Glomerular endothelial cell (primary cell): ENCODE measurements around the gene ICAM3. TPM values are rescaled to one million over a fixed set of nuclear protein-coding genes. Genes with fewer than 3 reads are reported as not detected.

ENCODE experiments used
- DNase-seq: peaks from one replicate; pipeline ENCODE4 v3.0.0-alpha.2; 2011; ENCODE audit warnings: low read depth, low spot score; ENCODE audit errors: extremely low read depth
- total RNA-seq: library from RNA; depleted of rRNA; stranded (reverse); fragments of >200 nt; gene quantifications from 2 replicates; pipeline ENCODE4 v1.2.3, GENCODE V29; 2015

The ICAM3 gene
- total RNA-seq, 1 donor from 2014 or later = 9.3 TPM

- no peak for DNase-seq
Observed at GRCh38 chr19:10321417-10321797, 18.0 kb downstream of the ICAM3 start.

DNA sequence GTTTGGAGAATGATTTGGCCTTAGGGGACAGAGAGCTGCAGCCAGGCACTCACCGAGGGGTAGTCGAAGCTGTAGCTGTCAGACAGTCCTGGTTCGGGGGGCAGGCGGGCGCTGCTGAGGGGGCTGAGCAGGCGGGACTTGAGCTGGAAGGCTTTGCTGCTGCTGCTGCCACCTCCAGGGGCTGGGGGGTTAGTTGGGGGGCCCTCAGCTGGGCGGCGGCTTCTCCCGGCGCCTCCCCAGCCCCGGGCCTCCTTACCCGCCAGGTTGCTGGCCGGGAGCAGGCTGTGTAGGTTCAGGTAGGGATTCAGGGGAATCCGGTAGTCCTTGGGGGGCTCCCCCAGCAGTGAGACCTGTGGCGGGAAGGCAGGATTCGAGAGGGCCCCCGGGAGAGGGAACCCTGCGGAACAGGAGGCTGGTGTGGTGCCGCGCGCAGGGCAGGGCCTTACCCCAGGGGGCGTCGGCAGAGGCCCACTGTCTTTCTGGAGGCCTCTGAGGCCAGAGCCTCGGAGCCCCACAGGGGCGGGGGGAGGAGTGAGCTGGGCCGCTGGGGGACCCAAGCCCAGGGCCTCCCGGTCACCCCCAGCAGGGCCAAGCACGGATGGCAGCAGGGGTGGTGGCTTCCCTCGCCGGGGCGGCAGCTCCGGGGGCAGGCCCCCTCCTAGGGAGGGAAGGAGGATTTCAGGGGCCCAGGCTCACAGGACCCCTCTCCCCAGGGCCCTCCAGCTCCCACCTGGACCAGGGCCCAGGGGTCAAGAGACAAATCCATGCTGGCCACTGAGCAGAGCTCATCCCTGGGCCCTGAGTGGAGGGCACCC is 18.6 kb downstream of the ICAM3 start:
- no peak for DNase-seq

- DNase-seq = no peak
Observed at GRCh38 chr19:10318807-10319682, 20.4 kb downstream of the ICAM3 start.

- no peak for DNase-seq
Observed at GRCh38 chr19:10317857-10318462, 21.5 kb downstream of the ICAM3 start.

GRCh38 chr19:10317045-10317856 is 22.2 kb downstream of the ICAM3 start:
- no peak for DNase-seq

DNA sequence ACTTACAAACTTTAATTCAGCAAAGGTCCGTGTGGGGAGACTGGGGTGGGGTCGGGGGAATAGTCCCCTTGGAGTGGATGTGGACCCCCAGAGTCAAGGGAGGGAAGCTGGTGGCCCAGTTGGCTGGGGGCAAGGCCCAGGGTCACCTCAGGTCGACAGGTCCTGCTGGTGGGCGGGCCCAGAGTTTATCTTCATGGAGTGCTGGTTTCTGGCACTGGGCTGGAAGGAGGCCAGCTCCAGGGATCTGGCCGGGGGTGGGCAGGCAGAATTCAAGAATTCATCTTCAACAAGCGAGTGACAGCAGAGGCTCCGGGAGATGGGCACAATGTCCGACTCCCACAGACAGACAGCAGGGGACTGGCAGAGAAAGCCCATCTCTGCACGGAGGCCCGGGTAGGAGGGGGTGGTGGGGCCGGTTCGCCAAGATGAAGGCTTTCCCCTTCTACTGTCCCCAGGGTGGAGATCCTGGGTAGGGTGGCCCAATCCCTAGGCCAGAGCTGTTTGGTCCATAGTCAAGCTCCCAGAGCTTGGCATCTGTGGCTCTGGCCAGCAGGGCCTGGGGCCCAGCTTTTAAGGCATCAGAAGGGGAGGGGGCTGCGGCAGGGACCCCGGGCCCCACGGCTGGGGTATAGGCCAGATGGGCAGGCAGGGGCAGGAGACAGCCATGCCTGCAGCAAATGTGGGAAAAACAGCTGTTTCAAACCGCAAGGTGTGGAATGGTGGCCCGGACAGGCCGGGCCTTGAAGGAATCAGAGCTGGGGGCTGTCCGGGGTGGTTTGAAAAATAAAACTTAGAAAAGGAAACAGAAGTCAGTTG is 23.0 kb downstream of the ICAM3 start:
- no peak for DNase-seq

DNA sequence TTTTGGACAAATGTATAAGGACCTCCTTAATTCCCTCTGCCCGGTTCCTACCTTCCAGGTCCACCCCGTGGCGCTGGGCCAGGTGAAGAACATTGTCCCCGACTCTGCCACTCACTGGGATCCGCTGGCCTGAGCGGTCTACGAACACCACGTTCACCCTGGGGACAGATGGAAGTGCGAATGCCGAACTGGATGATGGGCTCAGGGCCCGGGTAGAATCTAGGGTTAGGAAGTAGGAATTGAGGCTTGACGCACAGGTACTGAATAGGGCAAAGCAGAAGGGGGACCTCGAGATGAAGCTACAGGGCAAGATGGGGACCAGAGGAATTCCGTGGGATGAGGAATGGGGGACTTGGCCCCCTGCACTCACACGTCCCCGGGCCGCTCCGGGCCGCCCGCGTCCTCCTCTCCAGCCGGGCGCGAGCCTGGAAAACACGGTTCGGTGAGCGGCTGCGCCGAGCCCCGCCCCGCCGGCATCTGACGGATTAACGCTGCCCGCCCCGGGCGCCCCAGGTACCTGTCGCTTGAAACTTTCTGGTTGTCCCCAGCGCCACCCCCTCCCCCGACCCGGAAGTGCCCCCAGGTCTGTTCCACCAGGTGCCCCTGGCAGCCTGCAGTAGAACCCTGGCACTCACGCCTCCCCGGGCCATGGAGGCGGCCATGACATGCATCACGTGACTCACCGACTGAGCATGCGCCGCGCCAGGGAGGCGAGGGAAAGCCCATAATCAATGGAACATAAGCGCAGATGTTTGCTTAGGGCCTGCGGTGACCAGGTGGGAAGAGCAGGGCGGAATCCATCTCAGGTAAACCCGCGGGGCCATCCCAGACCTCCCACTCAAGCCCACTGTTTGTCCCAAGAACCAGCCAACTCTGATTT is 23.8 kb downstream of the ICAM3 start, which contains the start of gene FDX2:
Gene FDX2 (minus strand): TSS at position 681 of the 880 bp plus-strand sequence. CDS start 19 bp downstream, at position 662.
- no peak for DNase-seq

- no peak for DNase-seq
Observed at GRCh38 chr19:10309423-10309822, 30.0 kb downstream of the ICAM3 start, which contains the start of gene ZGLP1. Gene ZGLP1 (minus strand): TSS chr19:10309815.

GRCh38 chr19:10306327-10306726 is 33.1 kb downstream of the ICAM3 start:
- no peak for DNase-seq

DNA sequence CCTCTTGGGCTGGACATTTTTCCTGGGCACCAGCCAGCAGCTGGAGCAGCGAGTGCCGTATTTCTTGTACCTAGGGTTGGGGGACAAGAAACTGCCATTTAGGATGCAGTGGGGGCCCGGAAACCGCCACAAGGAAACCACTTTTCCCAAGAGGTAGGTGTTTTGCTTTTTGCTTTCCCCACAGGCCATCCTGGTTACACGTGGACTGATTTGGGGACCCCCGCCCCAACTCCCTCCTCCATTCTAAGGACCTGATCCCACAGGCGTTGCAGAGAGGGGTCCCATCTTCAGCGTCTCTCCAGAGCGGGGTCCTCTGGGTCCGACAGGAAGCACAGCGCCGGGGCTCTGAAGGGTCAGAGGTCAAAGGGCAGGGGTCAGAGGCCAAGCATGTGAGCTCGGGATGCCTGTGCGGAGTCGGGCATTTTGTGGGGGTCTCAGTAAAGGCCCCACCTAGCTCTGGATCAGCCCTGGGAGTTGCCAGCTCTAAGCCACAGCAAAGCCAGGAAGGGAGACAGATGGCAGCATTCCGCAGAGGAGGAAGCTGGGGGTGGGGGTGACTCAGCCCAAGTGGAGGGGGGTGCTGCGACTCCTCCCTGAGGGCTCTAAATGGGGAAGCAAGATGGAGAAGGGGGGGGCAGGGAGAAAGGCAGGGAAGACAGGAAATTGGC is 34.2 kb downstream of the ICAM3 start:
- no peak for DNase-seq

DNA sequence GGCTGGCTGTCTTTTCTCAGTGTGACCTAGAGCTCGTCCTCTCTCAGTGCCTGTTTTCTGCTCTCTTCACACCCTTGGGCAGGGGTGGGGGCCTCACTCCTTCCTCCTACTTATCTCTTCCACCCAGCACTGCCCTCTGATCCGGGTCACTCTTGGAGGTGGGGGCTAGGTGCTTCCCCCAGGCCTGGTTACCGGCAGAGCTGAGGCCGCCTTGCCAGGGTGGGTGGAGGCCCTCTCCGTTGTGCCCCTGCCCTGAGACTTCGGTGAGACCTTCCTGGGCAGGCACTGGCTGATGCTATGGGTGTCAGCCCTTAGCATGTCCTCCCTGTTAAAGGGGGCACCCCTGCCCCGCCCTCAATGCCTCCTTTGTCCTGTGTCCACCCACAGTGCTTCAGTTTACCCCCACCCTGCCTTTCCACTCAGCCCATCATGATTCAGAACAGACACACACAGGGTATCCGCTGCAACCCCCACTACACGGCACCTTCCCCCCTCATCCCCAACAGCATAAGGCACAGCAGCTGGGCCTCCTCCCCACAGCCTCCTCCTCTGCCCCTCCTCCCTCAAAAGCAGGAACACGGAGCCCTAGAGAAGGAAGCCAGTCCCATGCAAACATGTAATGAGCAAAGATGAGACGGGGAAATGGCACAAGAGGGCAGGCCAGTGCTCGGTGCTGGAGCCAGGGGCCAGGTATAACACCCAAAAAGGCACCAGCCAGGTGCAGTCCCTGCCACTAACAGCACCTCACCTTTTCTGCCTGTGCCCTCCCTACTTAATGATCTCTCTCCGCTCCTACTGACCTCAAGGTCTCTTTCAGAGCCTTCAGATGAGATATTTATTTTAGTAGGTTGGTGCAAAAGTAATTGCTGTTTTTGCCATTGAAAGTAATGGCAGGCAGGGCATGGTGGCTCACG is 39.6 kb downstream of the ICAM3 start:
- DNase-seq = no peak

DNA sequence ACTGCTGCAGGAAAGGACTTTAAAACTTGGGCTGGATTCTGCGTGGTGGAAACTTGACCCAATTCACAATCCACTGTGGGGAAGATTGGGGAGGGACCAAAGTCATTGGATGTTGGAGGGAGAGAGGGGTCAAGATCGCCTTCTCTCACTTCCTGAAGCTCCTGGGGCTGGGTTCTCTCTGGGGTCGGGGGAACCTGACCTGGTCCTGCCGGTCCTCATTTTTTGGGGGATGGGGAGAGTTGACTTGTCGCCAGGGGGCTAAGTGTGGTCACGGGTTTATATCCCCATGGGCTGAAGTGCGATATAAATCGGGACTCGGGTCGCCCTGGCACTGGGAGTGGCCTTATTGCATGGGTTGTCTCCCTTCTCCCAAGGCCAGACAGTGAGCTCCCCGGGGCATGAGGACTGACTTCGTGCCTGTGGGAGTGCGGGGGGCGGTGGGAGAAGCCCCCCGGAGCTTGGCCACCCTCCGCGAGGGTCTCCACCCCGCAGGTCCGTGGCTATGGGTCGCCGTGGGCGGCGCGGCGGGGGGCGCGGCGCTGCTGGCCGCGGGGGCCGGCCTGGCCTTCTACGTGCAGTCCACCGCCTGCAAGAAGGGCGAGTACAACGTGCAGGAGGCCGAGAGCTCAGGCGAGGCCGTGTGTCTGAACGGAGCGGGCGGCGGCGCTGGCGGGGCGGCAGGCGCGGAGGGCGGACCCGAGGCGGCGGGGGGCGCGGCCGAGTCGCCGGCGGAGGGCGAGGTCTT is 43.4 kb downstream of the ICAM3 start:
- no peak for DNase-seq

- no peak for DNase-seq
Observed at GRCh38 chr19:10295305-10295846, 44.0 kb downstream of the ICAM3 start.

DNA sequence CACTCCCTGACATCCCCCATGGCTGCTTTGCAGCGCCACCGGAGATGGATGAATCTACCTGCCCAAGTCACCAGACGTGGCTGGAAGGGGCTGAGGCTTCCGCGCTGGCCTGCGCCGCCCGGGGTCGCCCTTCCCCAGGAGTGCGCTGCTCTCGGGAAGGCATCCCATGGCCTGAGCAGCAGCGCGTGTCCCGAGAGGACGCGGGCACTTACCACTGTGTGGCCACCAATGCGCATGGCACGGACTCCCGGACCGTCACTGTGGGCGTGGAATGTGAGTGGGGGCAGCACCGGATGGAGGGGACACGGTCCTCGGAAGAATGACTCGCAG is 45.1 kb downstream of the ICAM3 start:
- no peak for DNase-seq

GRCh38 chr19:10293637-10294367 is 45.6 kb downstream of the ICAM3 start:
- no peak for DNase-seq
